SK-N-SH (cell line): ENCODE data around the gene BDKRB2. TPM values are rescaled to one million over a fixed set of nuclear protein-coding genes. Genes with fewer than 3 reads are reported as not detected.

Experiments used
- CTCF ChIA-PET: fragments of 300-600, 350-600 bp; formaldehyde crosslinking; extraction: SDS; loops from one replicate; lab custom pipeline; 2021; lab: Yijun Ruan, JAX
- POLR2A ChIA-PET: fragments of 350-600 bp; sonication (Branson Sonifier 250); formaldehyde crosslinking; extraction: SDS; loops from one replicate; lab custom pipeline; 2020; ENCODE audit warnings: antibody characterized with exemption, inconsistent platforms; lab: Yijun Ruan, JAX
- DNase-seq: peaks from one replicate; pipeline ENCODE4 v3.0.0; 2012
- H2AFZ ChIP-seq: fragments of 200-600 bp; sonication (generic); 2 replicates; pipeline ENCODE4 v1.8.1; 2016; ENCODE audit warnings: antibody characterized with exemption, mild to moderate bottlenecking, low read depth
- H3F3A ChIP-seq: fragments of 200-600 bp; sonication (generic); replicated peaks from 2 replicates; pipeline ENCODE3; 2016; ENCODE audit warnings: antibody characterized with exemption, mild to moderate bottlenecking; ENCODE audit not compliant: insufficient read depth
- H3K27ac ChIP-seq, 2 experiments: fragments of 200-500 bp in 1 of 2; fragments of 200-600 bp in 1 of 2; sonication (Bioruptor generic) in 1 of 2; sonication (generic), shearing (Covaris generic) in 1 of 2; 2 replicates each; pipeline versions ENCODE4 v1.5.1 to v1.6.1; 2014 to 2016; ENCODE audit warnings: low read depth in 2 of 2, inconsistent platforms in 1 of 2, low read length in 1 of 2, mild to moderate bottlenecking in 1 of 2, mixed read lengths in 1 of 2
- H3K27me3 ChIP-seq: fragments of 200-600 bp; sonication (generic), shearing (Covaris generic); 2 replicates; pipeline ENCODE4 v1.6.1; 2016; ENCODE audit warnings: mixed run types; ENCODE audit not compliant: insufficient read depth
- H3K36me3 ChIP-seq, 2 experiments: fragments of 200-500 bp in 1 of 2; fragments of 200-600 bp in 1 of 2; sonication (Bioruptor generic) in 1 of 2; sonication (generic) in 1 of 2; replicated peaks in 1 of 2; 2 replicates each; pipeline versions ENCODE3 to v1.5.1; 2014 to 2016; ENCODE audit warnings: low read length in 1 of 2, mild to moderate bottlenecking in 1 of 2; ENCODE audit not compliant: insufficient read depth in 2 of 2, control insufficient read depth in 1 of 2
- H3K4me1 ChIP-seq, 2 experiments: fragments of 200-500 bp in 1 of 2; fragments of 200-600 bp in 1 of 2; sonication (Bioruptor generic) in 1 of 2; sonication (generic), shearing (Covaris generic) in 1 of 2; 2 replicates each; pipeline versions ENCODE4 v1.5.1 to v1.6.1; 2014 to 2016; ENCODE audit warnings: low read depth in 1 of 2, low read length in 1 of 2, mixed run types in 1 of 2; ENCODE audit not compliant: insufficient read depth in 2 of 2, control insufficient read depth in 1 of 2
- H3K4me2 ChIP-seq: fragments of 200-600 bp; sonication (generic), shearing (Covaris generic); 2 replicates; pipeline ENCODE4 v1.6.1; 2017; ENCODE audit warnings: mixed run types
- H3K4me3 ChIP-seq, 2 experiments: fragments of 200-500 bp in 1 of 2; fragments of 200-600 bp in 1 of 2; sonication (Bioruptor generic) in 1 of 2; sonication (generic), shearing (Covaris generic) in 1 of 2; 2 replicates each; pipeline versions ENCODE4 v1.5.1 to v1.8.1; 2014 to 2016; ENCODE audit warnings: low read depth in 2 of 2, inconsistent platforms in 1 of 2, low read length in 1 of 2, mild to moderate bottlenecking in 1 of 2, mixed read lengths in 1 of 2, moderate library complexity in 1 of 2
- H3K79me2 ChIP-seq: fragments of 200-600 bp; sonication (generic); 2 replicates; pipeline ENCODE4 v1.8.1; 2017; ENCODE audit warnings: mild to moderate bottlenecking; ENCODE audit not compliant: insufficient read depth
- H3K9ac ChIP-seq: fragments of 200-600 bp; sonication (generic); 2 replicates; pipeline ENCODE4 v1.6.1; 2017; ENCODE audit warnings: mixed run types
- H3K9me2 ChIP-seq: fragments of 200-600 bp; sonication (generic); 2 replicates; pipeline ENCODE4 v1.6.1; 2017; ENCODE audit warnings: mixed run types
- H3K9me3 ChIP-seq: fragments of 200-600 bp; sonication (generic); 2 replicates; pipeline ENCODE4 v1.6.1; 2017; ENCODE audit warnings: mixed run types, mild to moderate bottlenecking, moderate library complexity
- H4K20me1 ChIP-seq: fragments of 200-600 bp; sonication (generic); 2 replicates; pipeline ENCODE4 v1.6.1; 2017; ENCODE audit warnings: mild to moderate bottlenecking, mixed run types; ENCODE audit not compliant: insufficient read depth
- CHD2 ChIP-seq: fragments of 150-350 bp; IDR thresholded peaks from 2 replicates; pipeline ENCODE4 v1.6.1; 2018; ENCODE audit warnings: low read length; ENCODE audit not compliant: partially characterized antibody
- EP300 ChIP-seq, 2 experiments: IDR thresholded peaks; 2 replicates each; pipeline versions ENCODE4 v1.4.0 to v1.6.1; 2012; ENCODE audit warnings: borderline replicate concordance in 1 of 2, low read depth in 1 of 2, low read length in 1 of 2
- EZH2phosphoT487 ChIP-seq: fragments of 200-600 bp; sonication (generic); IDR thresholded peaks from 2 replicates; pipeline ENCODE4 v1.6.1; 2017; ENCODE audit warnings: low read depth, mixed run types, mild to moderate bottlenecking, antibody characterized with exemption, moderate library complexity, borderline replicate concordance
- FOSL2 ChIP-seq: IDR thresholded peaks from 2 replicates; pipeline ENCODE4 v1.4.0; 2012; ENCODE audit warnings: low read depth, mild to moderate bottlenecking, moderate library complexity, borderline replicate concordance
- FOXJ3 ChIP-seq: sonication (generic); formaldehyde crosslinking; IDR thresholded peaks from 2 replicates; pipeline ENCODE4 v1.5.1; 2020; ENCODE audit warnings: mild to moderate bottlenecking, missing genetic modification reagents
- GABPA ChIP-seq: IDR thresholded peaks from 2 replicates; pipeline ENCODE4 v1.4.0; 2012; ENCODE audit warnings: low read depth, mild to moderate bottlenecking
- GATA2 ChIP-seq: sonication (generic); formaldehyde crosslinking; IDR thresholded peaks from 2 replicates; pipeline ENCODE4 v1.5.0; 2020; ENCODE audit warnings: mild to moderate bottlenecking, missing genetic modification reagents
- JUND ChIP-seq: IDR thresholded peaks from 2 replicates; pipeline ENCODE4 v1.4.0; 2012
- MXI1 ChIP-seq: IDR thresholded peaks from 2 replicates; pipeline ENCODE4 v1.6.1; 2012; ENCODE audit warnings: mild to moderate bottlenecking, low read depth, low read length, improper control_type of control experiment
- NFIC ChIP-seq: IDR thresholded peaks from 2 replicates; pipeline ENCODE4 v1.4.0; 2012; ENCODE audit warnings: borderline replicate concordance
- POLR2AphosphoS5 ChIP-seq: IDR thresholded peaks from 2 replicates; pipeline ENCODE4 v1.6.1; 2012; ENCODE audit warnings: low read depth, low read length
- RAD21 ChIP-seq: IDR thresholded peaks from 2 replicates; pipeline ENCODE4 v1.6.1; 2012; ENCODE audit warnings: mild to moderate bottlenecking, low read length
- RCOR1 ChIP-seq: fragments of 150-350 bp; IDR thresholded peaks from 2 replicates; pipeline ENCODE4 v1.6.1; 2017; ENCODE audit warnings: antibody characterized with exemption, low read length
- RXRA ChIP-seq: IDR thresholded peaks from 2 replicates; pipeline ENCODE4 v1.4.0; 2012; ENCODE audit warnings: low read depth, mild to moderate bottlenecking, borderline replicate concordance
- SIN3A ChIP-seq: IDR thresholded peaks from 2 replicates; pipeline ENCODE4 v1.6.1; 2012; ENCODE audit warnings: low read depth, mild to moderate bottlenecking, low read length, moderate library complexity, borderline replicate concordance
- SMC3 ChIP-seq: IDR thresholded peaks from 2 replicates; pipeline ENCODE4 v1.6.1; 2012; ENCODE audit warnings: low read depth, low read length, improper control_type of control experiment
- TCF12 ChIP-seq: IDR thresholded peaks from 2 replicates; pipeline ENCODE4 v1.4.0; 2012
- TEAD4 ChIP-seq: IDR thresholded peaks from 2 replicates; pipeline ENCODE4 v1.4.0; 2012; ENCODE audit warnings: mild to moderate bottlenecking, borderline replicate concordance; ENCODE audit not compliant: insufficient read depth
- YY1 ChIP-seq: IDR thresholded peaks from 2 replicates; pipeline ENCODE4 v1.4.0; 2012; ENCODE audit warnings: low read depth, mild to moderate bottlenecking
- WGBS: methylation state at CpG from one replicate; pipeline ENCODE4 v1.1.6; 2017; ENCODE audit warnings: low lambda C conversion rate; 5-methylcytosine and 5-hydroxymethylcytosine counted together
- polyA plus RNA-seq, 3 experiments: library from polyadenylated mRNA; depleted of rRNA; stranded (reverse); fragments of >200 nt; gene quantifications; 2 replicates each; pipeline ENCODE4 v1.2.3, GENCODE V29; 2012
- TF ChIP-seq, protein P1 (sequence below): IDR thresholded peaks from 2 replicates; pipeline ENCODE4; 2012
- TF ChIP-seq, protein P2 (sequence below): fragments of 150-350 bp; IDR thresholded peaks from 2 replicates; pipeline ENCODE4 v1.6.1; 2016; ENCODE audit warnings: mild to moderate bottlenecking, low read depth, low read length
- TF ChIP-seq, protein P3 (sequence below): IDR thresholded peaks from 2 replicates; pipeline ENCODE4 v1.4.0; 2012; ENCODE audit warnings: low read depth, borderline replicate concordance
- TF ChIP-seq, protein P4 (sequence below): IDR thresholded peaks from 2 replicates; pipeline ENCODE4 v1.4.0; 2012; ENCODE audit warnings: low read depth

BDKRB2 gene
- polyA plus RNA-seq, 1 of the 3 experiments (the other 2 are of a cell fraction): 4.8 TPM

DNA sequence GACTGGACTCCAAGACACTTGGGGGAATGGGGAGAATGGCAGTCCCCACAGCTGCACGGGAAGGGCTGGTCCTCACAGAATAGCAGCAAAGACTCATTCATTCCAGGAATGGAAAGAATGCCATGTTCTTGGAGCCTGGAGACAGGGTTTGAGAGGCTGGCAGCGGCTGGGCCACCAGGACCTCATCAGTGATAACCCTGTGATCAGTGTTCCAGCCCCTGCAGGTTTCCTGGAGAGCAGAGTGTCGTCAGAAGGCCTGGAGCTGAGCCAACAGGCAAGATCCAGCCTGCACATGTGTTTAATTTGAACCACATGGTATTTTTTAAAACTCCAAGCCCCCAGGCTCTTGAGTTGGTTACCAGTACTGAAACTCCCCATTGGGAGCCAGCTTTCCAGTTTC lies 62.7 kb downstream of the BDKRB2 start:
- TF ChIP-seq FOSL2 (peak; percentile 21; the same call in 1 of the 2 replicates), RXRA (peak; percentile 67; the same call in 1 of the 2 replicates), RCOR1 (peak; percentile 90), GATA2 (CRISPR knock-in tag) (peak; percentile 47), MXI1 (peak; percentile 55; the same call in 1 of the 2 replicates), EZH2phosphoT487 (no peak), NFIC (peak; percentile 87), FOXJ3 (CRISPR knock-in tag) (peak; percentile 68; the same call in 1 of the 2 replicates), CHD2 (peak; percentile 70), JUND (no peak), EP300 (IDR thresholded peaks at IDR 0.05; ENCODE audit: borderline replicate concordance in 1 of 2, low read depth in 1 of 2, low read length in 1 of 2) (peak; percentile 86 to 89), POLR2AphosphoS5 (peak; percentile 48; the same call in 1 of the 2 replicates), YY1 (no peak), SIN3A (0 out of 2 replicates have a peak, but pooled peaks have one; percentile 29), TEAD4 (peak; percentile 60), TCF12 (peak; percentile 95), RAD21 (peak; percentile 19; the same call in 1 of the 2 replicates), SMC3 (no peak), GABPA (no peak)
- TF ChIP-seq, protein P1, sequence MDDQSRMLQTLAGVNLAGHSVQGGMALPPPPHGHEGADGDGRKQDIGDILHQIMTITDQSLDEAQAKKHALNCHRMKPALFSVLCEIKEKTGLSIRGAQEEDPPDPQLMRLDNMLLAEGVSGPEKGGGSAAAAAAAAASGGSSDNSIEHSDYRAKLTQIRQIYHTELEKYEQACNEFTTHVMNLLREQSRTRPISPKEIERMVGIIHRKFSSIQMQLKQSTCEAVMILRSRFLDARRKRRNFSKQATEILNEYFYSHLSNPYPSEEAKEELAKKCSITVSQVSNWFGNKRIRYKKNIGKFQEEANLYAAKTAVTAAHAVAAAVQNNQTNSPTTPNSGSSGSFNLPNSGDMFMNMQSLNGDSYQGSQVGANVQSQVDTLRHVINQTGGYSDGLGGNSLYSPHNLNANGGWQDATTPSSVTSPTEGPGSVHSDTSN: peak; percentile 56
- TF ChIP-seq, protein P2, sequence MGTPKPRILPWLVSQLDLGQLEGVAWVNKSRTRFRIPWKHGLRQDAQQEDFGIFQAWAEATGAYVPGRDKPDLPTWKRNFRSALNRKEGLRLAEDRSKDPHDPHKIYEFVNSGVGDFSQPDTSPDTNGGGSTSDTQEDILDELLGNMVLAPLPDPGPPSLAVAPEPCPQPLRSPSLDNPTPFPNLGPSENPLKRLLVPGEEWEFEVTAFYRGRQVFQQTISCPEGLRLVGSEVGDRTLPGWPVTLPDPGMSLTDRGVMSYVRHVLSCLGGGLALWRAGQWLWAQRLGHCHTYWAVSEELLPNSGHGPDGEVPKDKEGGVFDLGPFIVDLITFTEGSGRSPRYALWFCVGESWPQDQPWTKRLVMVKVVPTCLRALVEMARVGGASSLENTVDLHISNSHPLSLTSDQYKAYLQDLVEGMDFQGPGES: no peak
- TF ChIP-seq, protein P3, sequence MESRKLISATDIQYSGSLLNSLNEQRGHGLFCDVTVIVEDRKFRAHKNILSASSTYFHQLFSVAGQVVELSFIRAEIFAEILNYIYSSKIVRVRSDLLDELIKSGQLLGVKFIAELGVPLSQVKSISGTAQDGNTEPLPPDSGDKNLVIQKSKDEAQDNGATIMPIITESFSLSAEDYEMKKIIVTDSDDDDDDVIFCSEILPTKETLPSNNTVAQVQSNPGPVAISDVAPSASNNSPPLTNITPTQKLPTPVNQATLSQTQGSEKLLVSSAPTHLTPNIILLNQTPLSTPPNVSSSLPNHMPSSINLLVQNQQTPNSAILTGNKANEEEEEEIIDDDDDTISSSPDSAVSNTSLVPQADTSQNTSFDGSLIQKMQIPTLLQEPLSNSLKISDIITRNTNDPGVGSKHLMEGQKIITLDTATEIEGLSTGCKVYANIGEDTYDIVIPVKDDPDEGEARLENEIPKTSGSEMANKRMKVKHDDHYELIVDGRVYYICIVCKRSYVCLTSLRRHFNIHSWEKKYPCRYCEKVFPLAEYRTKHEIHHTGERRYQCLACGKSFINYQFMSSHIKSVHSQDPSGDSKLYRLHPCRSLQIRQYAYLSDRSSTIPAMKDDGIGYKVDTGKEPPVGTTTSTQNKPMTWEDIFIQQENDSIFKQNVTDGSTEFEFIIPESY: no peak
- TF ChIP-seq, protein P4, sequence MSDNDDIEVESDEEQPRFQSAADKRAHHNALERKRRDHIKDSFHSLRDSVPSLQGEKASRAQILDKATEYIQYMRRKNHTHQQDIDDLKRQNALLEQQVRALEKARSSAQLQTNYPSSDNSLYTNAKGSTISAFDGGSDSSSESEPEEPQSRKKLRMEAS: no peak
- TF ChIP-seq, all 33 proteins: peak for 15
- peaks cover 0 to 27% of the 10 kb centered on the region in 2 experiments for H3K36me3 ChIP-seq
- H3K9me2 ChIP-seq: no peaks in the 10 kb centered on the region
- H3K79me2 ChIP-seq: peaks cover 16% of the 10 kb centered on the region; the same call in 1 of the 2 replicates
- H2AFZ ChIP-seq: no peak overlapping the region
- 18% methylated on average over 3 of the region's 3 CpGs for WGBS
- no peak overlapping the region for H3K4me3 ChIP-seq
- no peak overlapping the region for H3K9ac ChIP-seq
- H3K4me1 ChIP-seq: peaks cover 29 to 38% of the 10 kb centered on the region in 2 experiments; a peak in 3 of 4 replicates
- no peaks in the 10 kb centered on the region for H3K27me3 ChIP-seq
- H3K27ac ChIP-seq: peak overlapping the region; percentile 53 to 87; a peak in 3 of 4 replicates
- no peaks in the 10 kb centered on the region; the same call in 1 of the 2 replicates for H3K9me3 ChIP-seq
- ChIA-PET POLR2A (no interaction called here), CTCF (interaction anchor here (0.8 to 4.7 kb wide), 4 partner anchors 8 to 273 kb away, joined by 3 to 49 read pairs (median 12); no protein-coding TSS in a partner anchor)
- H3F3A ChIP-seq: peaks cover 17% of the 10 kb centered on the region
- peak; percentile 95 for DNase-seq
- H4K20me1 ChIP-seq: no peaks in the 10 kb centered on the region
- peak overlapping the region; percentile 52; the same call in 1 of the 2 replicates for H3K4me2 ChIP-seq
